Peyer's patch (tissue), 4 donors: ENCODE measurements around the gene TSPAN7.

ENCODE experiments used
- POLR2A ChIP-seq, 2 donors: fragments of 450-650 bp; IDR thresholded peaks; one replicate each; pipeline ENCODE4 v1.5.1; 2017; ENCODE audit warnings: antibody characterized with exemption in 2 of 2, mild to moderate bottlenecking in 2 of 2, moderate library complexity in 2 of 2
- TF ChIP-seq, protein P1 (sequence below), 6 experiments: fragments of 450-650 bp in 4 of 6; fragments of 200-600 bp in 2 of 6; sonication (generic) in 1 of 6; IDR thresholded peaks; one replicate each; pipeline ENCODE4 v1.5.1; 2017 to 2019; ENCODE audit warnings: antibody characterized with exemption in 6 of 6, mild to moderate bottlenecking in 3 of 6, moderate library complexity in 1 of 6

DNA sequence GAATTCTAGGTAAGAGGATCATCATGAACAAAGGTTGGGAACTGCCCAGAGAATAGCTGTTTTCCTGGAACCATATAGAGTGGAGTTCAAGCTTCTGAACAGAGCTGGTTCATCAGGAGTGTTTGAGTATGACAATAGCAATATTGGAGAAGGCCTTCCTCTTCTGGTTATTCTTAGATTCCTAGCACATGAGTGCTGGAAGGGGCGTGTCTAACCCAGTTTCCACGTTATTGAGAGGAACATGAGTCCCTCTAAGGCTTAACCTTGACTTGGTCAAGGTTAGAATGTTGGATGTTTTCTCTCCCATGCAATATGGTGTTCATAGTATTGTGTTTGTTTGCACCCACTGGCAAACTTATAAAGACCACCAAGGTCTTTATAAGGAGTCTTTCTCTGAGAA lies 101.3 kb downstream of the TSPAN7 start:
- TF ChIP-seq, protein P1, sequence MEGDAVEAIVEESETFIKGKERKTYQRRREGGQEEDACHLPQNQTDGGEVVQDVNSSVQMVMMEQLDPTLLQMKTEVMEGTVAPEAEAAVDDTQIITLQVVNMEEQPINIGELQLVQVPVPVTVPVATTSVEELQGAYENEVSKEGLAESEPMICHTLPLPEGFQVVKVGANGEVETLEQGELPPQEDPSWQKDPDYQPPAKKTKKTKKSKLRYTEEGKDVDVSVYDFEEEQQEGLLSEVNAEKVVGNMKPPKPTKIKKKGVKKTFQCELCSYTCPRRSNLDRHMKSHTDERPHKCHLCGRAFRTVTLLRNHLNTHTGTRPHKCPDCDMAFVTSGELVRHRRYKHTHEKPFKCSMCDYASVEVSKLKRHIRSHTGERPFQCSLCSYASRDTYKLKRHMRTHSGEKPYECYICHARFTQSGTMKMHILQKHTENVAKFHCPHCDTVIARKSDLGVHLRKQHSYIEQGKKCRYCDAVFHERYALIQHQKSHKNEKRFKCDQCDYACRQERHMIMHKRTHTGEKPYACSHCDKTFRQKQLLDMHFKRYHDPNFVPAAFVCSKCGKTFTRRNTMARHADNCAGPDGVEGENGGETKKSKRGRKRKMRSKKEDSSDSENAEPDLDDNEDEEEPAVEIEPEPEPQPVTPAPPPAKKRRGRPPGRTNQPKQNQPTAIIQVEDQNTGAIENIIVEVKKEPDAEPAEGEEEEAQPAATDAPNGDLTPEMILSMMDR (IDR thresholded peaks at IDR 0.05): no peak
- TF ChIP-seq POLR2A (IDR thresholded peaks at IDR 0.05): no peak
